AG04450 (cell line): ENCODE measurements around the gene ZSCAN20. TPM values are rescaled to one million over a fixed set of nuclear protein-coding genes. Genes with fewer than 3 reads are reported as not detected.
"Not testable (repeated sequence)": the region's sequence is repeated elsewhere in the genome, so short reads cannot be mapped to it uniquely, and the experiment has no call there.

Experiments used
- CTCF ChIA-PET: fragments of 300-600, 350-600 bp; formaldehyde crosslinking; extraction: SDS; loops from one replicate; lab custom pipeline; 2022; ENCODE audit warnings: antibody characterized with exemption, inconsistent platforms; lab: Charles Lee
- POLR2A ChIA-PET: fragments of 350-600 bp; formaldehyde crosslinking; extraction: SDS; loops from one replicate; lab custom pipeline; 2021; ENCODE audit warnings: antibody characterized with exemption, inconsistent platforms; lab: Yijun Ruan, JAX
- DNase-seq: peaks from one replicate; pipeline ENCODE4 v3.0.0-alpha.2; 2011; ENCODE audit warnings: low read depth, low spot score
- H3K27ac ChIP-seq: one replicate; pipeline ENCODE4 v1.5.1; 2012; ENCODE audit warnings: low read depth, low read length, control low read depth
- H3K27me3 ChIP-seq: one replicate; pipeline ENCODE4 v1.6.0; 2012; ENCODE audit warnings: low read length; ENCODE audit not compliant: control insufficient read depth, insufficient read depth
- H3K4me3 ChIP-seq: 2 replicates; pipeline ENCODE4 v1.5.1; 2011; ENCODE audit warnings: mild to moderate bottlenecking, low read depth, low read length, control low read depth
- H3K9me3 ChIP-seq: 2 replicates; pipeline ENCODE4 v1.5.1; 2012; ENCODE audit warnings: low read length; ENCODE audit not compliant: control insufficient read depth, insufficient read depth
- CTCF ChIP-seq: IDR thresholded peaks from 2 replicates; pipeline ENCODE4 v1.5.1; 2011; ENCODE audit warnings: low read depth, low read length, control low read depth, inconsistent platforms
- polyA plus RNA-seq: library from polyadenylated mRNA; depleted of rRNA; stranded (reverse); fragments of >200 nt; gene quantifications from 2 replicates; pipeline ENCODE4 v1.2.3, GENCODE V29; 2011

ZSCAN20 gene
- polyA plus RNA-seq, 1 experiment = 3.9 TPM

DNA sequence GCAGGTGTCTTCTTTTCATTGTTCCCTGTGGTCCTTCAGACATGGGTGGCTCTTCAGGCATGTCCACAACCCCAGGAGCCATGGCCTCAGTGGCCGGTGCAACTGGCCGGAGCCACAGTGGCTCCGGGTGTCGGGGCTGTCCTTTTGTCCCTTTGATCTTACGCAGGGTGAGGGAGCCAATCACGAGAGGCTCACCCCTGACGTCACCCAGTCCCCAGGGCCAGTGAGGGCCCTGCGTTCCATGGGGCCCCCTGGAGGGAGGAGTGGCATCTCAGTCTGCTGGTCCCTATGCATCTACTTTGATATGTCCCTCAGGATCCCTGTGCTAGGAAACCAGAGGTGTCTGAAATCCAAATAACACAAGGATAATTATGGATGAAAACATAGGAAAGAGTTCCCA is 29.3 kb downstream of the ZSCAN20 start:
- ChIA-PET POLR2A (no interaction called here), CTCF (interaction anchor here (0.7 kb wide), 1 partner anchor 417 kb away, joined by 4 read pairs; no protein-coding TSS in a partner anchor)
- TF ChIP-seq CTCF = no peak

DNA sequence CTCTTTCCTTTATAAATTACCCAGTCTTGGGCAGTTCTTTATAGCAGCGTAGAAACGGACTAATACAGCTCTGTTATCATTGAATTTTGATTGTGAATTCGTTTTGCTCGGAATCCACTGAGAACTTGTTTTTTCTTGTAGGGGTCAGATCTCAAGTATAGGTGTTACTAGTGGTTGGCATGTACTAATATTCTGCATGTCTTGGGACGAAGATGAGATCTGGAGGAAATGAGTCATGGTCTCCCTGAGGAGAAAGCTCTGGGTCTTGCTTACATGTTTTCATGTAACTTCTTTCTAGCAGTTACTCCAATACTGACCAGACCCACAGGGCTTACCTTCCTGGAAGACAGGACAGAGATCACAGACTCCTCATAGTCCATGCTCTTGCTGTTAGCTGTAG is 30.3 kb downstream of the ZSCAN20 start:
- Histone ChIP-seq H3K27me3 (no peaks in the 10 kb centered on the region), H3K27ac (no peak overlapping the region), H3K9me3 (peaks cover 4% of the 10 kb centered on the region), H3K4me3 (no peak overlapping the region)
- no peak for TF ChIP-seq CTCF
- POLR2A ChIA-PET = interaction anchor here (0.6 kb wide), 1 partner anchor 108 kb away, joined by 5 read pairs; no protein-coding TSS in a partner anchor
- CTCF ChIA-PET = interaction anchor here (1.3 kb wide), 1 partner anchor 130 kb away, joined by 3 read pairs; no protein-coding TSS in a partner anchor
- DNase-seq = no peak

More for the DNA sequence above, 29.3 kb downstream of the ZSCAN20 start:
- Histone ChIP-seq H3K9me3 (peaks cover 12% of the 10 kb centered on the region), H3K27me3 (no peaks in the 10 kb centered on the region), H3K27ac (no peak overlapping the region), H3K4me3 (no peak overlapping the region)
- no peak for DNase-seq

DNA sequence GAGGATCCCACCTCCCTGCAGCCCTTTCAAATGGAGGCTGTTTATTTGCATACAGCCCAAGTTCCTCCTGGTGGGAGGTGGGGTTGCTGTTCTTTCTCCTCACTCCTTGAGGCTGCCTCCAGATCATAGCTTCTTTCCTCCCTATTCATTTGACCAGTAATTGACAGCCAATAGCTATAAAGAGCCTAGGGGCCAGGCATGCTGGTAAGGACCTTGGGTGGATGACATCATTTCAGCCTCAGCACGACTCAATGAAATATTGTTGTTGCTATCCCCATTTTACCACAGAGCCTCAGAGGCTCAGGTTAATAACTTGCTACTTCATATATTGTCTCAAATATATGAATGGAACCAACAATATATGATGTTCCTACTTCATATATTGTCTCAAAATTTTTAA is 31.1 kb downstream of the ZSCAN20 start:
- DNase-seq = no peak
- Histone ChIP-seq H3K4me3 (no peak overlapping the region), H3K27me3 (no peaks in the 10 kb centered on the region), H3K27ac (no peak overlapping the region), H3K9me3 (peaks cover 4% of the 10 kb centered on the region; the same call in 1 of the 2 replicates)
- no peak for TF ChIP-seq CTCF
- POLR2A ChIA-PET = no interaction called here
- CTCF ChIA-PET = interaction anchor here (1.3 kb wide), 2 partner anchors 110 to 130 kb away, joined by 3 to 6 read pairs; no protein-coding TSS in a partner anchor

DNA sequence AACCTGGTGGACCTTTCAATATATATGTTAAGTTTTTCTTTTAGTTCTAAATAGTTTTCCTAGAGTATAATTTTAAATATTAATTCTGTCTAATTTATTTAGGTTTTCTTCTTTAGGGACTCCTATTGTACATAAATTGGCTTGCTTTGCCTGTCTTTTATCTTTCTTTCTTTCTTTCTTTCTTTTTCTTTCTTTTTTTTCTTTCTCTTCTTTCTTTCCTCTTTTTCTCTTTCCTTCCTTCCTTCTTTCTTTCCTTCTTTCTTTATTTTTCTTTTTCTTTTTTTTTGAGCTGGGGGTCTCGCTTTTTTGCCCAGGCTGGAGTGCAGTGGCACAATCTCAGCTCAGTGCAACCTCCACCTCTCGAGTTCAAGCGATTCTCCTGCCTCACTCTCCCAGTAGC is 35.2 kb downstream of the ZSCAN20 start:
- Histone ChIP-seq H3K9me3 (no peaks in the 10 kb centered on the region), H3K4me3 (no peak overlapping the region), H3K27ac (no peak overlapping the region), H3K27me3 (no peaks in the 10 kb centered on the region)
- ChIA-PET CTCF (interaction anchor here (0.8 kb wide), 1 partner anchor 212 kb away, joined by 4 read pairs; no protein-coding TSS in a partner anchor), POLR2A (no interaction called here)
- no peak for TF ChIP-seq CTCF
- no peak for DNase-seq

DNA sequence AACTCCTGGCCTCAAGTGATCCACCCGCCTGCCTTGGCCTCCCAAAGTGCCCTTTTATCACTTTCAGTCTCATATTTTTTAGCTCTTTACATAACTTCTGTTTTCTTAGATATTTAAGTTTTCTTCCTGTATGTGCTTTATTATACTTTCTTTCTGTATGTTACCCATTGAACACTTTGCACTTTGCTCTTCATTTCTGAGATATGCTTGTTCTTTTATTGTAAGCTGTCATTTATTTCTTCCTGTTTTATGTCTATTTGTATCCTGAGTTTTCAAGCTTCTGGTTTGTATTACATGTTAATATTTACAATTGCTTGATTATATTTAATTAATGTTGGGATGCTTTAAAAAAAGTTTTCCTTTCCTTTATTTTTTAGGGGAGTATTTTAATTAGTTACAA is 35.7 kb downstream of the ZSCAN20 start:
- ChIA-PET POLR2A (no interaction called here), CTCF (interaction anchor here (0.8 kb wide), 1 partner anchor 213 kb away, joined by 4 read pairs; no protein-coding TSS in a partner anchor)
- H3K27ac ChIP-seq = no peak overlapping the region
- no peak for TF ChIP-seq CTCF
- no peak for DNase-seq
- H3K4me3 ChIP-seq = no peak overlapping the region
- H3K27me3 ChIP-seq = no peaks in the 10 kb centered on the region
- no peaks in the 10 kb centered on the region for H3K9me3 ChIP-seq

DNA sequence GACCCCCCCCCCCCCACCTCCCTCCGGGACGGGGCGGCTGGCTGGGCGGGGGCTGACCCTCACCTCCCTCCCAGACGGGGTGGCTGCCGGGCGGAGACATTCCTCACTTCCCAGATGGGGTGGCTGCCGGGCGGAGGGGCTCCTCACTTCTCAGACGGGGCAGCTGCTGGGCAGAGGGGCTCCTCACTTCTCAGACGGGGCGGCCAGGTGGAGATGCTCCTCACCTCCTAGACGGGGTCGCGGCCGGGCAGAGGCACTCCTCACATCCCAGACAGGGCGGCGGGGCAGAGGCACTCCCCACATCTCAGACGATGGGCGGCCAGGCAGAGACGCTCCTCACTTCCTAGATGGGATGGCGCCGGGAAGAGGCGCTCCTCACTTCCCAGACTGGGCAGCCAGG is 36.8 kb downstream of the ZSCAN20 start:
- H3K27ac ChIP-seq, H3K27me3 ChIP-seq, CTCF ChIA-PET, H3K4me3 ChIP-seq, POLR2A ChIA-PET, DNase-seq, H3K9me3 ChIP-seq: not testable (repeated sequence)
